ENCODE data around the gene TRIM56. TPM values are rescaled to one million over a fixed set of nuclear protein-coding genes. Genes with fewer than 3 reads are reported as not detected.

TRIM56 gene
- total and polyA plus RNA-seq, 2 of the 13 experiments (the other 11 are each of a cell fraction or from before 2014, with no cell fraction given) = 3.2 to 7.1 TPM

GRCh38 chr7:101058355-101058754, 26.9 kb upstream of the TRIM56 start (continued):
- TF ChIP-seq PBX2 (CRISPR knock-in tag; IDR thresholded peaks at IDR 0.05) = no peak
- TF ChIP-seq HBP1 (CRISPR knock-in tag; IDR thresholded peaks at IDR 0.05; ENCODE audit: low read depth) = peak; percentile 96; the same call in 1 of the 2 replicates
- TF ChIP-seq HNRNPLL (IDR thresholded peaks at IDR 0.05; ENCODE audit: low read depth, low read length, poor library complexity, severe bottlenecking) = no peak
- TF ChIP-seq ZFP62 (CRISPR knock-in tag; IDR thresholded peaks at IDR 0.05) = no peak
- no peak for TF ChIP-seq RBFOX2 (IDR thresholded peaks at IDR 0.05; ENCODE audit: low read depth, low read length)
- no peak for TF ChIP-seq U2AF1 (optimal IDR thresholded peaks at IDR 0.05; ENCODE audit: low read depth, low read length)
- TF ChIP-seq BCLAF1 (IDR thresholded peaks at IDR 0.05) = no peak
- peak; percentile 73; the same call in 1 of the 2 replicates for TF ChIP-seq ARHGAP35 (CRISPR knock-in tag; IDR thresholded peaks at IDR 0.05; ENCODE audit: borderline replicate concordance)
- no peak for TF ChIP-seq RAD51 (IDR thresholded peaks at IDR 0.05; ENCODE audit: borderline replicate concordance)
- TF ChIP-seq HINFP (CRISPR knock-in tag; IDR thresholded peaks at IDR 0.05; ENCODE audit: low read depth) = 0 out of 2 replicates have a peak, but pooled peaks have one; percentile 24
- TF ChIP-seq IKZF5 (CRISPR knock-in tag; IDR thresholded peaks at IDR 0.05) = peak; percentile 83; the same call in 1 of the 2 replicates
- no peak for TF ChIP-seq THYN1 (CRISPR knock-in tag; IDR thresholded peaks at IDR 0.05; ENCODE audit: borderline replicate concordance, low read depth)
- peak; percentile 75; the same call in 1 of the 2 replicates for TF ChIP-seq MXD3 (CRISPR knock-in tag; IDR thresholded peaks at IDR 0.05)
- TF ChIP-seq ZNF850 (CRISPR knock-in tag; conservative IDR thresholded peaks at IDR 0.05) = no peak
- TF ChIP-seq ZUFSP (CRISPR knock-in tag; IDR thresholded peaks at IDR 0.05; ENCODE audit: borderline replicate concordance) = no peak
- no peak for TF ChIP-seq MTF2 (CRISPR knock-in tag; IDR thresholded peaks at IDR 0.05; ENCODE audit: borderline replicate concordance)
- 0 out of 2 replicates have a peak, but pooled peaks have one; percentile 60 for TF ChIP-seq ETV6 (CRISPR knock-in tag; conservative IDR thresholded peaks at IDR 0.05)
